HT-29 (cell line): ENCODE data around the gene NTRK1. TPM values are rescaled to one million over a fixed set of nuclear protein-coding genes. Genes with fewer than 3 reads are reported as not detected.

Experiments
- DNase-seq: peaks from one replicate; pipeline ENCODE4 v3.0.0-alpha.2; 2015; ENCODE audit warnings: low spot score
- total RNA-seq: library from RNA; depleted of rRNA; stranded (reverse); fragments of >200 nt; shearing (Covaris generic); gene quantifications from 2 replicates; pipeline ENCODE4 v1.2.3, GENCODE V29; 2014

NTRK1 gene
- total RNA-seq, 1 experiment from 2014 or later = not detected

GRCh38 chr1:156857532-156857931 is 3.1 kb upstream of the NTRK1 start:
- no peak for DNase-seq

- no peak for DNase-seq
These were observed 2.1 kb upstream of the NTRK1 start for GRCh38 chr1:156858555-156858956.

GRCh38 chr1:156858959-156859522 is 1.6 kb upstream of the NTRK1 start, which contains the start of gene INSRR:
Gene INSRR (minus strand): TSS chr1:156859117. CDS start chr1:156858621, 496 bp downstream.
- no peak for DNase-seq

- no peak for DNase-seq
These were observed 1.0 kb upstream of the NTRK1 start for GRCh38 chr1:156859523-156860112.

- DNase-seq = no peak
These were observed 495 bp upstream of the NTRK1 start for GRCh38 chr1:156860113-156860627.

GRCh38 chr1:156862584-156862983 is 1.9 kb downstream of the NTRK1 start:
- DNase-seq = no peak

GRCh38 chr1:156862997-156863599 is 2.4 kb downstream of the NTRK1 start:
- DNase-seq = no peak

- DNase-seq = no peak
These were observed 3.0 kb downstream of the NTRK1 start for GRCh38 chr1:156863631-156864030.

GRCh38 chr1:156864796-156865195 is 4.1 kb downstream of the NTRK1 start:
- peak; percentile 16 for DNase-seq

- DNase-seq = no peak
These were observed 4.6 kb downstream of the NTRK1 start for GRCh38 chr1:156865258-156865657.

GRCh38 chr1:156865865-156866248 is 5.2 kb downstream of the NTRK1 start:
- no peak for DNase-seq

- no peak for DNase-seq
These were observed 5.7 kb downstream of the NTRK1 start for GRCh38 chr1:156866249-156866909.

- DNase-seq = no peak
These were observed 7.7 kb downstream of the NTRK1 start for GRCh38 chr1:156868341-156868740.

GRCh38 chr1:156869455-156869854 is 8.8 kb downstream of the NTRK1 start:
- no peak for DNase-seq

- DNase-seq = no peak
These were observed 13.0 kb downstream of the NTRK1 start for GRCh38 chr1:156873659-156874058.

- DNase-seq = no peak
These were observed 13.5 kb downstream of the NTRK1 start for GRCh38 chr1:156874142-156874541.

- DNase-seq = no peak
These were observed 14.1 kb downstream of the NTRK1 start for GRCh38 chr1:156874572-156875340.

GRCh38 chr1:156875341-156875615 is 14.6 kb downstream of the NTRK1 start:
- DNase-seq = no peak

- DNase-seq = no peak
These were observed 15.6 kb downstream of the NTRK1 start for GRCh38 chr1:156876281-156876680.

- DNase-seq = no peak
These were observed 16.9 kb downstream of the NTRK1 start for GRCh38 chr1:156877433-156878170.

GRCh38 chr1:156879876-156880275 is 19.2 kb downstream of the NTRK1 start:
- DNase-seq = no peak
